Mesendoderm (in vitro differentiated cells): Measurements from ENCODE around the gene STAP2.
A peak's percentile ranks its signal among the peaks of the same experiment; 100 is the strongest.

Experiments
- DNase-seq: peaks from one replicate; pipeline ENCODE4 v3.0.0; 2013
- H2AK5ac ChIP-seq: 2 replicates; pipeline ENCODE4 v1.6.1; 2013; ENCODE audit warnings: low read length, inconsistent platforms
- H2BK120ac ChIP-seq: 2 replicates; pipeline ENCODE4 v1.6.1; 2013; ENCODE audit warnings: low read depth, mild to moderate bottlenecking, low read length, moderate library complexity, mixed read lengths
- H2BK15ac ChIP-seq: replicated peaks from 2 replicates; pipeline ENCODE4 v1.6.1; 2013; ENCODE audit warnings: low read depth, mild to moderate bottlenecking, moderate library complexity
- H2BK5ac ChIP-seq: 2 replicates; pipeline ENCODE4 v1.6.1; 2013; ENCODE audit warnings: low read length, inconsistent platforms
- H3K18ac ChIP-seq: 2 replicates; pipeline ENCODE4 v1.6.1; 2013; ENCODE audit warnings: mild to moderate bottlenecking, low read length, mixed read lengths
- H3K23ac ChIP-seq: one replicate; pipeline ENCODE4 v1.6.1; 2013; ENCODE audit warnings: low read length
- H3K27ac ChIP-seq: 2 replicates; pipeline ENCODE4 v1.5.1; 2013; ENCODE audit warnings: low read depth, mild to moderate bottlenecking, inconsistent platforms, low read length, moderate library complexity
- H3K27me3 ChIP-seq: 2 replicates; pipeline ENCODE4 v1.6.1; 2013; ENCODE audit warnings: low read length, control low read depth, mild to moderate bottlenecking, inconsistent platforms; ENCODE audit not compliant: insufficient read depth, poor library complexity
- H3K36me3 ChIP-seq: 2 replicates; pipeline ENCODE4 v1.6.1; 2013; ENCODE audit warnings: low read length, inconsistent platforms; ENCODE audit not compliant: control insufficient read depth, insufficient read depth
- H3K4ac ChIP-seq: one replicate; pipeline ENCODE4 v1.6.1; 2013; ENCODE audit warnings: low read depth, mild to moderate bottlenecking, low read length, moderate library complexity
- H3K4me1 ChIP-seq: 2 replicates; pipeline ENCODE4 v1.6.1; 2013; ENCODE audit warnings: low read depth, low read length, inconsistent platforms; ENCODE audit not compliant: control insufficient read depth
- H3K4me2 ChIP-seq: 2 replicates; pipeline ENCODE4 v1.6.1; 2013; ENCODE audit warnings: low read length
- H3K4me3 ChIP-seq: 2 replicates; pipeline ENCODE4 v1.5.1; 2013; ENCODE audit warnings: mild to moderate bottlenecking, low read length
- H3K56ac ChIP-seq: one replicate; pipeline ENCODE4 v1.6.1; 2013; ENCODE audit warnings: low read length
- H3K79me1 ChIP-seq: 2 replicates; pipeline ENCODE4 v1.6.1; 2013; ENCODE audit warnings: low read length, inconsistent platforms
- H3K79me2 ChIP-seq: 2 replicates; pipeline ENCODE4 v1.6.1; 2013; ENCODE audit warnings: mild to moderate bottlenecking, low read length; ENCODE audit not compliant: control insufficient read depth, insufficient read depth
- H3K9ac ChIP-seq: 2 replicates; pipeline ENCODE4 v1.6.1; 2013; ENCODE audit warnings: low read length, inconsistent platforms
- H4K5ac ChIP-seq: one replicate; pipeline ENCODE4 v1.6.1; 2013; ENCODE audit warnings: low read length
- H4K8ac ChIP-seq: one replicate; pipeline ENCODE4 v1.6.1; 2013; ENCODE audit warnings: low read depth, mild to moderate bottlenecking, control low read depth, low read length, moderate library complexity
- WGBS: extraction: QIAGEN DNeasy Blood & Tissue Kit; methylation state at CpG from one replicate; pipeline ENCODE4 v1.1.7; 2013; ENCODE audit warnings: low lambda C conversion rate, missing lambda C conversion rate; ENCODE audit not compliant: insufficient coverage; ENCODE audit errors: extremely low coverage; 5-methylcytosine and 5-hydroxymethylcytosine counted together

The STAP2 gene

GRCh38 chr19:4367336-4367723 is 28.7 kb upstream of the STAP2 start:
- no peak overlapping the region for H3K4ac ChIP-seq
- peaks cover 16% of the 10 kb centered on the region for H3K79me1 ChIP-seq
- H3K18ac ChIP-seq, result no peak overlapping the region
- H3K27me3 ChIP-seq, result no peaks in the 10 kb centered on the region
- no CpG with 5 or more reads among the region's 10 CpGs for WGBS
- no peak overlapping the region for H2BK5ac ChIP-seq
- H3K23ac ChIP-seq, result no peak overlapping the region
- H3K4me1 ChIP-seq, result peaks cover 9% of the 10 kb centered on the region
- H3K4me2 ChIP-seq, result no peak overlapping the region
- no peak overlapping the region for H4K5ac ChIP-seq
- no peaks in the 10 kb centered on the region for H3K79me2 ChIP-seq
- H2BK120ac ChIP-seq, result no peak overlapping the region
- no peak overlapping the region for H3K4me3 ChIP-seq
- peaks cover 6% of the 10 kb centered on the region for H3K36me3 ChIP-seq
- H3K27ac ChIP-seq, result no peak overlapping the region
- DNase-seq, result no peak
- H3K56ac ChIP-seq, result peak overlapping the region; percentile 25
- no peak overlapping the region for H2AK5ac ChIP-seq
- no peak overlapping the region for H3K9ac ChIP-seq
- H4K8ac ChIP-seq, result no peak overlapping the region
- H2BK15ac ChIP-seq, result no peak overlapping the region

- no peak overlapping the region for H4K5ac ChIP-seq
- no CpG with 5 or more reads among the region's 16 CpGs for WGBS
- H2AK5ac ChIP-seq, result no peak overlapping the region
- peaks cover 12% of the 10 kb centered on the region for H3K79me1 ChIP-seq
- H2BK120ac ChIP-seq, result no peak overlapping the region
- H3K18ac ChIP-seq, result no peak overlapping the region
- H3K4me3 ChIP-seq, result no peak overlapping the region
- no peak overlapping the region for H4K8ac ChIP-seq
- H3K79me2 ChIP-seq, result no peaks in the 10 kb centered on the region
- no peak overlapping the region for H3K27ac ChIP-seq
- no peak overlapping the region for H3K4me2 ChIP-seq
- no peak overlapping the region for H3K56ac ChIP-seq
- DNase-seq, result no peak
- H3K9ac ChIP-seq, result no peak overlapping the region
- H2BK15ac ChIP-seq, result no peak overlapping the region
- H2BK5ac ChIP-seq, result no peak overlapping the region
- peaks cover 6% of the 10 kb centered on the region for H3K36me3 ChIP-seq
- H3K23ac ChIP-seq, result no peak overlapping the region
- H3K4me1 ChIP-seq, result peaks cover 9% of the 10 kb centered on the region
- no peaks in the 10 kb centered on the region for H3K27me3 ChIP-seq
- H3K4ac ChIP-seq, result no peak overlapping the region
These were observed 28.2 kb upstream of the STAP2 start for GRCh38 chr19:4366666-4367335.

GRCh38 chr19:4365791-4366665 is 27.4 kb upstream of the STAP2 start:
- no peak overlapping the region for H3K23ac ChIP-seq
- H3K9ac ChIP-seq, result no peak overlapping the region
- H3K27ac ChIP-seq, result no peak overlapping the region
- no peak overlapping the region for H3K18ac ChIP-seq
- H4K8ac ChIP-seq, result no peak overlapping the region
- H2BK15ac ChIP-seq, result no peak overlapping the region
- H3K79me2 ChIP-seq, result no peaks in the 10 kb centered on the region
- H3K4me3 ChIP-seq, result no peak overlapping the region
- no peak overlapping the region for H2AK5ac ChIP-seq
- H2BK120ac ChIP-seq, result no peak overlapping the region
- no peak overlapping the region for H2BK5ac ChIP-seq
- no peak overlapping the region for H3K4me2 ChIP-seq
- no peak for DNase-seq
- no peak overlapping the region for H3K56ac ChIP-seq
- no peaks in the 10 kb centered on the region for H3K27me3 ChIP-seq
- H4K5ac ChIP-seq, result no peak overlapping the region
- H3K4me1 ChIP-seq, result peaks cover 9% of the 10 kb centered on the region
- no CpG with 5 or more reads among the region's 19 CpGs for WGBS
- H3K36me3 ChIP-seq, result peaks cover 6% of the 10 kb centered on the region
- peaks cover 12% of the 10 kb centered on the region for H3K79me1 ChIP-seq
- H3K4ac ChIP-seq, result no peak overlapping the region

GRCh38 chr19:4365341-4365740 is 26.7 kb upstream of the STAP2 start:
- Histone ChIP-seq H3K4me3 (no peak overlapping the region), H3K9ac (no peak overlapping the region), H3K36me3 (peaks cover 6% of the 10 kb centered on the region), H3K18ac (no peak overlapping the region), H4K5ac (no peak overlapping the region), H2AK5ac (no peak overlapping the region), H4K8ac (no peak overlapping the region), H3K27me3 (no peaks in the 10 kb centered on the region), H2BK15ac (no peak overlapping the region), H3K4ac (no peak overlapping the region), H3K4me2 (no peak overlapping the region), H3K79me1 (peaks cover 12% of the 10 kb centered on the region), H3K27ac (no peak overlapping the region), H3K56ac (no peak overlapping the region), H3K23ac (no peak overlapping the region), H3K4me1 (peaks cover 9% of the 10 kb centered on the region), H2BK5ac (no peak overlapping the region), H2BK120ac (no peak overlapping the region), H3K79me2 (no peaks in the 10 kb centered on the region)
- WGBS, result no CpG with 5 or more reads among the region's 16 CpGs
- no peak for DNase-seq

GRCh38 chr19:4363571-4364304 is 25.1 kb upstream of the STAP2 start:
- no peak overlapping the region for H2BK15ac ChIP-seq
- no peak overlapping the region for H3K23ac ChIP-seq
- no peak overlapping the region for H3K9ac ChIP-seq
- H2BK5ac ChIP-seq, result no peak overlapping the region
- H3K27ac ChIP-seq, result no peak overlapping the region
- H3K4ac ChIP-seq, result no peak overlapping the region
- no CpG with 5 or more reads among the region's 26 CpGs for WGBS
- H3K4me3 ChIP-seq, result no peak overlapping the region
- peaks cover 9% of the 10 kb centered on the region for H3K79me1 ChIP-seq
- H4K5ac ChIP-seq, result no peak overlapping the region
- no peak overlapping the region for H3K56ac ChIP-seq
- H3K18ac ChIP-seq, result no peak overlapping the region
- H4K8ac ChIP-seq, result no peak overlapping the region
- H3K36me3 ChIP-seq, result peaks cover 10% of the 10 kb centered on the region
- no peak overlapping the region for H2BK120ac ChIP-seq
- H3K4me1 ChIP-seq, result peaks cover 2% of the 10 kb centered on the region
- no peak overlapping the region for H2AK5ac ChIP-seq
- no peaks in the 10 kb centered on the region for H3K79me2 ChIP-seq
- H3K4me2 ChIP-seq, result no peak overlapping the region
- no peaks in the 10 kb centered on the region for H3K27me3 ChIP-seq
- no peak for DNase-seq
